IMR-90 (cell line): ENCODE measurements around the gene ANAPC5. TPM values are rescaled to one million over a fixed set of nuclear protein-coding genes. Genes with fewer than 3 reads are reported as not detected.

ENCODE experiments used
- ATAC-seq: fragments of 200-7000 bp; cut with Tn5 transposase; 2 replicates; pipeline ENCODE4 v1.9.1; 2020; ENCODE audit warnings: low read depth, mild to moderate bottlenecking, moderate library complexity
- BruUV-seq: library from RNA; stranded (reverse); fragments of 400-500 nt; replicated peaks from 2 replicates; lab custom pipeline; 2021; lab: Mats Ljungman, UMichigan
- CTCF ChIA-PET: fragments of 300-600 bp; formaldehyde crosslinking; extraction: SDS; loops from one replicate; lab custom pipeline; 2021; ENCODE audit warnings: antibody characterized with exemption; lab: Yijun Ruan, JAX
- POLR2A ChIA-PET: fragments of 300-600 bp; sonication (Branson Sonifier 250); formaldehyde crosslinking; loops from one replicate; lab custom pipeline; 2022; ENCODE audit warnings: antibody characterized with exemption; ENCODE audit not compliant: unreplicated experiment; lab: Charles Lee
- DNase-seq: peaks from one replicate; pipeline ENCODE4 v3.0.0; 2013
- H2AFZ ChIP-seq: replicated peaks from 2 replicates; pipeline ENCODE3; 2013; ENCODE audit warnings: low read length, mild to moderate bottlenecking; ENCODE audit not compliant: poor library complexity
- H2AK5ac ChIP-seq: 2 replicates; pipeline ENCODE4 v1.6.1; 2013; ENCODE audit warnings: low read depth, low read length, inconsistent platforms
- H2AK9ac ChIP-seq: replicated peaks from 2 replicates; pipeline ENCODE3; 2013; ENCODE audit warnings: mild to moderate bottlenecking, low read depth, low read length, moderate library complexity; ENCODE audit not compliant: poor library complexity
- H2BK120ac ChIP-seq: 2 replicates; pipeline ENCODE4 v1.6.1; 2013; ENCODE audit warnings: low read depth, low read length, inconsistent platforms
- H2BK15ac ChIP-seq: 3 replicates; pipeline ENCODE4 v1.6.1; 2013; ENCODE audit warnings: low read depth, low read length, inconsistent platforms
- H2BK20ac ChIP-seq: 2 replicates; pipeline ENCODE4 v1.6.1; 2013; ENCODE audit warnings: low read depth, mild to moderate bottlenecking, inconsistent platforms, low read length, moderate library complexity
- H2BK5ac ChIP-seq: 2 replicates; pipeline ENCODE4 v1.6.1; 2013; ENCODE audit warnings: mild to moderate bottlenecking, low read depth, low read length, inconsistent platforms; ENCODE audit not compliant: poor library complexity, severe bottlenecking
- H3K14ac ChIP-seq: replicated peaks from 2 replicates; pipeline ENCODE4 v1.6.1; 2013; ENCODE audit warnings: low read depth, low read length, inconsistent platforms
- H3K18ac ChIP-seq: 2 replicates; pipeline ENCODE4 v1.6.1; 2013; ENCODE audit warnings: low read depth, low read length, control low read depth
- H3K23ac ChIP-seq: 2 replicates; pipeline ENCODE4 v1.6.1; 2013; ENCODE audit warnings: low read depth, low read length, inconsistent platforms
- H3K27ac ChIP-seq: 2 replicates; pipeline ENCODE4 v1.5.1; 2013; ENCODE audit warnings: mild to moderate bottlenecking, control low read depth, low read length; ENCODE audit not compliant: insufficient read depth
- H3K27me3 ChIP-seq: 2 replicates; pipeline ENCODE4 v1.6.1; 2013; ENCODE audit warnings: low read length; ENCODE audit not compliant: control insufficient read depth, insufficient read depth
- H3K36me3 ChIP-seq: 2 replicates; pipeline ENCODE4 v1.6.1; 2013; ENCODE audit warnings: low read length, mixed read lengths; ENCODE audit not compliant: control insufficient read depth, insufficient read depth
- H3K4ac ChIP-seq: 2 replicates; pipeline ENCODE4 v1.6.1; 2013; ENCODE audit warnings: low read depth, low read length, inconsistent platforms
- H3K4me1 ChIP-seq: 2 replicates; pipeline ENCODE4 v1.6.1; 2013; ENCODE audit warnings: low read length, mixed read lengths; ENCODE audit not compliant: control insufficient read depth, insufficient read depth
- H3K4me2 ChIP-seq: 2 replicates; pipeline ENCODE4 v1.6.1; 2013; ENCODE audit warnings: low read depth, mild to moderate bottlenecking, control low read depth, low read length, moderate library complexity
- H3K4me3 ChIP-seq: 2 replicates; pipeline ENCODE4 v1.5.1; 2013; ENCODE audit warnings: low read depth, mild to moderate bottlenecking, control low read depth, low read length, moderate library complexity; ENCODE audit not compliant: insufficient read depth
- H3K56ac ChIP-seq: 2 replicates; pipeline ENCODE4 v1.6.1; 2013; ENCODE audit warnings: low read length, inconsistent platforms; ENCODE audit not compliant: insufficient read depth; ENCODE audit errors: extremely low read depth
- H3K79me1 ChIP-seq, 2 experiments: 2 replicates each; pipeline ENCODE4 v1.6.1; 2013; ENCODE audit warnings: low read length in 2 of 2, inconsistent platforms in 1 of 2, low read depth in 1 of 2
- H3K9ac ChIP-seq: 2 replicates; pipeline ENCODE4 v1.6.1; 2013; ENCODE audit warnings: low read depth, low read length, control low read depth
- H3K9me1 ChIP-seq: 2 replicates; pipeline ENCODE4 v1.6.1; 2013; ENCODE audit warnings: low read length, inconsistent platforms; ENCODE audit not compliant: insufficient read depth
- H3K9me3 ChIP-seq: 2 replicates; pipeline ENCODE4 v1.6.1; 2013; ENCODE audit warnings: low read length; ENCODE audit not compliant: control insufficient read depth, insufficient read depth
- H4K20me1 ChIP-seq: 2 replicates; pipeline ENCODE4 v1.6.1; 2013; ENCODE audit warnings: low read length, inconsistent platforms; ENCODE audit not compliant: insufficient read depth
- H4K5ac ChIP-seq: 2 replicates; pipeline ENCODE4 v1.6.1; 2013; ENCODE audit warnings: mild to moderate bottlenecking, low read depth, low read length, control low read depth
- H4K8ac ChIP-seq, 2 experiments: 2 replicates each; pipeline ENCODE4 v1.6.1; 2013; ENCODE audit warnings: low read depth in 2 of 2, low read length in 2 of 2, control low read depth in 1 of 2, inconsistent platforms in 1 of 2
- H4K91ac ChIP-seq: 2 replicates; pipeline ENCODE4 v1.6.1; 2013; ENCODE audit warnings: low read depth, low read length, inconsistent platforms; ENCODE audit not compliant: insufficient read depth
- CEBPB ChIP-seq: IDR thresholded peaks from 2 replicates; pipeline ENCODE4 v1.6.1; 2012; ENCODE audit warnings: low read depth, low read length, improper control_type of control experiment
- MXI1 ChIP-seq: IDR thresholded peaks from 2 replicates; pipeline ENCODE4 v1.6.1; 2012; ENCODE audit warnings: low read depth, mild to moderate bottlenecking, low read length, moderate library complexity, borderline replicate concordance
- WGBS, 2 experiments: methylation state at CpG; one replicate each; pipeline versions ENCODE4 v1.1.5 to v1.1.7; 2013; ENCODE audit warnings: missing lambda C conversion rate in 2 of 2; ENCODE audit not compliant: insufficient read length in 1 of 2; ENCODE audit errors: extremely low coverage in 2 of 2; 5-methylcytosine and 5-hydroxymethylcytosine counted together
- dilution Hi-C: fragments of 300-500 bp; cut with HindIII; formaldehyde crosslinking; loops from one replicate; pipeline ENCODE4 v1.14.3; 2018; ENCODE audit warnings: low sequenced_read_pairs; ENCODE audit not compliant: unreplicated experiment
- in situ Hi-C: fragments of 300-500 bp; cut with MboI; formaldehyde crosslinking; loops from 3 replicates; pipeline ENCODE4 v1.14.3; 2019; ENCODE audit warnings: low sequenced_read_pairs, inconsistent platforms, mixed read lengths
- intact Hi-C: fragments of 100-400 bp; cut with micrococcal nuclease; formaldehyde crosslinking; loops from 2 replicates; pipeline ENCODE4 v1.10.0; 2022
- polyA plus RNA-seq, 3 experiments: library from polyadenylated mRNA; depleted of rRNA; stranded (reverse); fragments of >200 nt; gene quantifications; 2 replicates each; pipeline ENCODE4 v1.2.3, GENCODE V29; 2012; ENCODE audit warnings: low replicate concordance in 1 of 3
- total RNA-seq: library from RNA; depleted of rRNA; stranded (reverse); fragments of >200 nt; gene quantifications from 2 replicates; pipeline ENCODE4 v1.2.3, GENCODE V29; 2012

Gene ANAPC5
- total and polyA plus RNA-seq, 2 of the 4 experiments (the other 2 are of a cell fraction): 157 to 211 TPM

- Histone ChIP-seq H3K18ac (no peak overlapping the region), H4K8ac (no peak overlapping the region), H3K27ac (no peak overlapping the region), H2BK20ac (no peak overlapping the region), H3K4ac (no peak overlapping the region), H2AFZ (no peak overlapping the region), H3K27me3 (no peaks in the 10 kb centered on the region), H3K23ac (no peak overlapping the region), H3K4me2 (no peak overlapping the region), H4K91ac (no peak overlapping the region), H3K36me3 (peaks cover 39% of the 10 kb centered on the region), H2AK5ac (no peak overlapping the region), H4K20me1 (no peaks in the 10 kb centered on the region), H3K9me1 (no peaks in the 10 kb centered on the region), H2BK15ac (no peak overlapping the region), H3K79me1 (no peaks in the 10 kb centered on the region; a peak in 1 of 4 replicates), H3K9me3 (no peaks in the 10 kb centered on the region), H2AK9ac (no peak overlapping the region), H2BK5ac (no peak overlapping the region), H4K5ac (no peak overlapping the region), H3K14ac (no peak overlapping the region), H3K56ac (no peak overlapping the region), H3K4me1 (no peaks in the 10 kb centered on the region), H3K4me3 (no peak overlapping the region), H3K9ac (no peak overlapping the region), H2BK120ac (no peak overlapping the region)
- in situ Hi-C loops (no loop called here), dilution Hi-C loops (no loop called here), intact Hi-C loops (no loop called here)
- DNase-seq (no peak), ATAC-seq (no peak)
- TF ChIP-seq MXI1 (no peak), CEBPB (peak; percentile 58; the same call in 1 of the 2 replicates)
- no TSS peak for BruUV-seq
- ChIA-PET POLR2A (no interaction called here), CTCF (no interaction called here)
- WGBS, 2 experiments: 90% methylated on average over 2 of the region's 5 CpGs; no CpG with 5 or more reads in 1 of the 2 experiments
Observed at GRCh38 chr12:121325922-121326396, 26.3 kb downstream of the ANAPC5 start.
